HFF-Myc (cell line): Measurements from ENCODE around the gene CTNNA3.

Source experiments
- DNase-seq: peaks from one replicate; pipeline ENCODE4 v3.0.0-alpha.2; 2011; ENCODE audit warnings: low read depth; ENCODE audit errors: extremely low read depth
- H3K4me3 ChIP-seq: replicated peaks from 2 replicates; pipeline ENCODE4 v1.5.1; 2011; ENCODE audit warnings: low read depth, mild to moderate bottlenecking, control low read depth, low read length
- TF ChIP-seq, protein P1 (sequence below): IDR thresholded peaks from 2 replicates; pipeline ENCODE4 v1.5.1; 2012; ENCODE audit warnings: mild to moderate bottlenecking, low read depth, low read length, control low read depth; ENCODE audit errors: missing control alignments

The CTNNA3 gene

DNA sequence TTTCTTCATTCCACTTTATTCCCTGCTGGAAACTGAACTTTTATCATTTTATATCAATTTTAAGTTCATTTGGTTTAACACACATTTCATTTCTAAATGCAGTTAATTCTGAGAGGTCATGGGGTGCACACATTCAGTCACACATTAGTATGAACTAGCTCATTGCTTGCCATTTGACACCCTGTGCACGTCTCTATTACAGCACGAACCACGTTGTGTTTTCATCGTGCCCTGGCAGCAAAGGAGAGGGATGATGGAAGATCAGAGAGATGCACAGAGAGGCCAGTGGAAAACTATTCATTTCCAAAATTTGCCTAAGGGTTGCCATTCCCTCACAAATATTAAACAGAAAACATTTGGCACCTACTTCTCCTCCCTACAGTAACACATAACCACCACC lies 45.4 kb downstream of the CTNNA3 start:
- TF ChIP-seq, protein P1, sequence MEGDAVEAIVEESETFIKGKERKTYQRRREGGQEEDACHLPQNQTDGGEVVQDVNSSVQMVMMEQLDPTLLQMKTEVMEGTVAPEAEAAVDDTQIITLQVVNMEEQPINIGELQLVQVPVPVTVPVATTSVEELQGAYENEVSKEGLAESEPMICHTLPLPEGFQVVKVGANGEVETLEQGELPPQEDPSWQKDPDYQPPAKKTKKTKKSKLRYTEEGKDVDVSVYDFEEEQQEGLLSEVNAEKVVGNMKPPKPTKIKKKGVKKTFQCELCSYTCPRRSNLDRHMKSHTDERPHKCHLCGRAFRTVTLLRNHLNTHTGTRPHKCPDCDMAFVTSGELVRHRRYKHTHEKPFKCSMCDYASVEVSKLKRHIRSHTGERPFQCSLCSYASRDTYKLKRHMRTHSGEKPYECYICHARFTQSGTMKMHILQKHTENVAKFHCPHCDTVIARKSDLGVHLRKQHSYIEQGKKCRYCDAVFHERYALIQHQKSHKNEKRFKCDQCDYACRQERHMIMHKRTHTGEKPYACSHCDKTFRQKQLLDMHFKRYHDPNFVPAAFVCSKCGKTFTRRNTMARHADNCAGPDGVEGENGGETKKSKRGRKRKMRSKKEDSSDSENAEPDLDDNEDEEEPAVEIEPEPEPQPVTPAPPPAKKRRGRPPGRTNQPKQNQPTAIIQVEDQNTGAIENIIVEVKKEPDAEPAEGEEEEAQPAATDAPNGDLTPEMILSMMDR, result no peak
- DNase-seq, result no peak
- H3K4me3 ChIP-seq, result no peak overlapping the region

DNA sequence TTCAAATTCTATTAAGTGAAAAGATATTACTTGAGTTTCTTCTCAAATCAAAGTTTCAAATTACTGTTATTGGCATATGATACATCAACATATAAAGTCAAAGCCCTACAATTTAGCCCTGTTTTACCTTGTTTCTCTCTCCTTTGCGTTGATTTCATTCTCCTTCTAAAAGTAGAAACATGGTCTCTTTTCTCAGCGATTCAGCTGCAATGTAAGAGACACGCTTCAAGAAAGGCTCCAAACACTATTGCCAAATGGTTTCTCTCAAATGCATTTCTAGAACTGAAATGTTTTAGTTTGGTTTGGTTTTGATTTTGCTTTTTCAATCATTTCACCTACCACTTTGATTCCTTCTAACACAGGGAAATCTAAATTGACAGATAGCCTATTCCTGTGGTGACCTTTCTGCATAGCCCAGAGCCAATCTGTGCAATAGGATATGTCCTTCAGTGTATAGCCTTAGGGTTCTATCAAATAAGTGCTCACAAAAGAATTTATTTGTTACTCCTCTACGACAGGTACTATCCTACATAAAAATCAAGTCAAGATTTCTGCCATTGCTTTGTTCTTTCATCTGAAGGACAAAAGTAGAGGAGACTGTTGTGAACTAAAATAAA lies 47.3 kb downstream of the CTNNA3 start:
- H3K4me3 ChIP-seq, result no peak overlapping the region
- TF ChIP-seq, protein P1, result no peak
- DNase-seq, result no peak

DNA sequence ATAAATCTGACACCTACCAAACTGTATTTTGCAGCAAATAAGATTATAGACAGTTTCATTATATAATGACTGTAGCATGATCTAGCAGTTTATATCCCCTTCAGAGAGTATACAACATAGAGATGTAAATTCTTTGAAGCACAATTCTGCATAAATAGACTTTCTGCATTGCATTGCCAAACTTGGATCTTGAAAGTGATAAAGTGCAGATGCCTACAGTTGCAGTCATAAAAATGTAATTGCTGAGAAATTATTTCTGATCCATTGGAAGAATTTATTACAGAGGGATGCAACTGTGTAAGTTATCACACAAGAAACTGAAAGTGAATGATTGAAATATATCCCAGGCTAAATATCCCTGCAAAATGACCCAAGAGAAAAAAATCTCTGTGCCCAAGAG lies 65.1 kb downstream of the CTNNA3 start:
- DNase-seq, result no peak
- H3K4me3 ChIP-seq, result no peak overlapping the region
- TF ChIP-seq, protein P1, result no peak

DNA sequence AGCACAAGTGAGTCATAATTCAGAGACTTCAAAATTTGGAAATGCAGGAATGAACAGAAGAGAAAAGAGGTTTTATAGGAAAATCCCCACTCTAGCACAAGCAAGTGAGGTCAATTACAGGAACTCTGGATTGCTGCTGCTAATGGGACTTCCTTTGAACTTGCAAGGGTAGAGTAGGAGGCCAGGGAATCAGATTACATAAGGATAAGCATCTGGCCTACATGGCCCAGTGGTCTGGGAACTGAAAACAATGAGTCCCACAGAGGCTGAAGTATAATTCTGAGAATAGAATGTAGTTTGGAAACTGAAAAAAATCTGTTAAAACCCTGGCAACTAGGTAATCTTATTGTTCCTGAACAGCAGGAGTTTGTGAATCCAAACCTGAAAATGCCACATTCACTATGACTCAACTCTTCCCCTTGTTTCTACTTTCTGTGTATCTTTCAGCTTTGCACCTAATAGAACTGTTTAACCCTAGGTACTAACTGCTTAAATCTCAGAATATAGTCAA lies 66.5 kb downstream of the CTNNA3 start:
- TF ChIP-seq, protein P1, result no peak
- peak; percentile 56 for DNase-seq
- H3K4me3 ChIP-seq, result no peak overlapping the region

DNA sequence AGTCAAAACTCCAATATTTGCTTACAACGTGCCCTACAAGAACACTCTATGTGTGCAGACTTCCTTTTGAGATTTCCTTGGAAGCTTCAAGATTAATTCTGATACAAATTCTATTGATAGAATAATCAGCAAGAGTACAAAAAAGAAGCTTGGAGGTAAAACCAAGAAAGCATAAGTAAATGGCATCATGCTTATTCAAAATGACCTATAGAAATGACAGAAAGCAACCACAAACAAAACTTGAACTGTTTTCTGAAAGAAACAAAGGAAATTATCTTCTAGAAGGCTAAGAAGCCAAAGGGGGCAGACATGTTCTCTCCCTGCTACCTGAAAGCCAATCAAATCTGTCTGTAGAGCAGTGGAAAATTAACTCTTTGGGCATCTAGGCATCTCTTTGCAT lies 73.0 kb downstream of the CTNNA3 start:
- DNase-seq, result no peak
- TF ChIP-seq, protein P1, result no peak
- H3K4me3 ChIP-seq, result no peak overlapping the region

DNA sequence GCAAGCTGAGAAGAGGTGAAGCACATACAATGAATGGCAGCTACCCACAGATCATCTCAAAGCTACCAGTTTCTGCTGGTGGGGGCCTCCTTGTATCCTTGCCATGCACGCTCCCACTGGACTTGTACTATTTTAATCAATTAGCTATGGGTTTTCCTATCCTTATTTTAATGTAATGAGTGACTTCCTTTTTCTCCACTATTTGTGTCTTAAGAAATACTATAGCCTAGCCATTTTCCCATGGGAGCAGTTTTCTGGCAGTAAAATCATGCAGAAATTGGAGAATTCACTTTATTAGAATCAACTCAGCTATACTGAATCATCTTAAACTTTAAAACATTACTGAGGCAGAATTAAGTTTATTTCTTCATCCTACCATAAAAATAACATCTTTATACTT lies 73.5 kb downstream of the CTNNA3 start:
- H3K4me3 ChIP-seq, result no peak overlapping the region
- TF ChIP-seq, protein P1, result no peak
- no peak for DNase-seq

DNA sequence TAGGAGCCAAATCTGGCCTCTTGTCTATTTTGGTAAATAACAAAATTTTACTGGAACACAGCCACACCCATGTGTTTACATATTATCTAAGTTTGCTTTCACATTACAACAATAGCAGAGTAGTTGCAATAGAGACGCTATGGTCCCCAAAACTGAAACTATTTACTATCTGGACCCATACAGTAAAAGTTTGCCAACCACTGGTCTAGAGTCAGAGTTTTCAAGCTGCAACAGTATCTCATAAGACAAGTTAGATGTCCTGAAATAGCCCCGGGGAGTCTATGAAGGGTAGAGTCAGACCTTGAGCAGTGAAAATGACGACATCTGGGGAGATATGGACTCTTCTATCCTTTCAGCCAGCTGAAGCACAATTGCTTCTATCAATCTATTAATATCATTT lies 74.2 kb downstream of the CTNNA3 start:
- TF ChIP-seq, protein P1, result no peak
- no peak for DNase-seq
- no peak overlapping the region for H3K4me3 ChIP-seq
